HL-60/S4 treated with retinoic acid at 250 ng/mL for 4 days and 3 days (cell line): Measurements from ENCODE around the gene MYO1E.
"Not testable (repeated sequence)": the region's sequence is repeated elsewhere in the genome, so short reads cannot be mapped to it uniquely, and the experiment has no call there.

Experiments used
- in situ Hi-C: fragments of 300-500 bp; cut with MboI; formaldehyde crosslinking; loops from 2 replicates; pipeline ENCODE4 v1.7.0; 2022; ENCODE audit warnings: low sequenced_read_pairs

MYO1E gene

GRCh38 chr15:59388670-59389069, 16.0 kb upstream of the MYO1E start:
- in situ Hi-C loops: no loop called here

GRCh38 chr15:59387196-59387878, 14.7 kb upstream of the MYO1E start:
- in situ Hi-C loops: not testable (repeated sequence)

- in situ Hi-C loops: no loop called here
Observed at GRCh38 chr15:59385171-59385570, 12.5 kb upstream of the MYO1E start.

- in situ Hi-C loops: no loop called here
Observed at GRCh38 chr15:59384507-59384906, 11.8 kb upstream of the MYO1E start.

GRCh38 chr15:59380902-59381610, 8.4 kb upstream of the MYO1E start:
- in situ Hi-C loops: no loop called here

GRCh38 chr15:59379531-59379930, 6.9 kb upstream of the MYO1E start:
- in situ Hi-C loops: no loop called here

- in situ Hi-C loops: no loop called here
Observed at GRCh38 chr15:59378855-59379254, 6.2 kb upstream of the MYO1E start.

GRCh38 chr15:59377924-59378323, 5.3 kb upstream of the MYO1E start:
- in situ Hi-C loops: no loop called here

GRCh38 chr15:59376733-59377132, 4.1 kb upstream of the MYO1E start:
- in situ Hi-C loops: no loop called here

- in situ Hi-C loops: no loop called here
Observed at GRCh38 chr15:59373215-59373614, 544 bp upstream of the MYO1E start.

GRCh38 chr15:59371458-59372351, 966 bp downstream of the MYO1E start:
- in situ Hi-C loops: no loop called here

GRCh38 chr15:59369597-59369996, 3.1 kb downstream of the MYO1E start:
- in situ Hi-C loops: no loop called here

GRCh38 chr15:59367022-59367451, 5.6 kb downstream of the MYO1E start:
- in situ Hi-C loops: no loop called here

- in situ Hi-C loops: no loop called here
Observed at GRCh38 chr15:59366333-59367021, 6.2 kb downstream of the MYO1E start.

GRCh38 chr15:59364248-59364647, 8.4 kb downstream of the MYO1E start:
- in situ Hi-C loops: no loop called here

GRCh38 chr15:59362331-59362730, 10.3 kb downstream of the MYO1E start:
- in situ Hi-C loops: no loop called here

GRCh38 chr15:59360896-59361295, 11.8 kb downstream of the MYO1E start:
- in situ Hi-C loops: no loop called here

- in situ Hi-C loops: no loop called here
Observed at GRCh38 chr15:59360305-59360704, 12.4 kb downstream of the MYO1E start.

GRCh38 chr15:59355730-59356129, 16.9 kb downstream of the MYO1E start:
- in situ Hi-C loops: no loop called here

GRCh38 chr15:59354417-59355031, 18.1 kb downstream of the MYO1E start:
- in situ Hi-C loops: no loop called here
